ENCODE results near the gene MMP24OS. TPM values are rescaled to one million over a fixed set of nuclear protein-coding genes. Genes with fewer than 3 reads are reported as not detected.

The MMP24OS gene
- total RNA-seq, 1 donor from 2014 or later = 34.0 TPM

- Mint-ChIP-seq H3K4me3 (peak overlapping the region; percentile 98), H3K27ac (ENCODE audit: unreplicated experiment) (peak overlapping the region; percentile 84), H3K9me3 (no peaks in the 10 kb centered on the region), H3K36me3 (ENCODE audit: low read depth) (peaks cover 8% of the 10 kb centered on the region), H3K4me1 (peaks cover 28% of the 10 kb centered on the region), H3K27me3 (ENCODE audit: low read depth) (no peaks in the 10 kb centered on the region)
- no peak for DNase-seq (ENCODE audit: low read depth, low spot score)
- TF ChIP-seq CTCF (conservative IDR thresholded peaks at IDR 0.05) = no peak
These were observed 5.7 kb upstream of the MMP24OS start for GRCh38 chr20:35283441-35284266.

- TF ChIP-seq CTCF (conservative IDR thresholded peaks at IDR 0.05) = no peak
- H3K4me1 Mint-ChIP-seq = peaks cover 38% of the 10 kb centered on the region
- peaks cover 11% of the 10 kb centered on the region for H3K36me3 Mint-ChIP-seq (ENCODE audit: low read depth)
- H3K4me3 Mint-ChIP-seq = peak overlapping the region; percentile 51
- H3K9me3 Mint-ChIP-seq = no peaks in the 10 kb centered on the region
- no peaks in the 10 kb centered on the region for H3K27me3 Mint-ChIP-seq (ENCODE audit: low read depth)
- no peak overlapping the region for H3K27ac Mint-ChIP-seq (ENCODE audit: unreplicated experiment)
- DNase-seq (ENCODE audit: low read depth, low spot score) = no peak
These were observed 3.7 kb upstream of the MMP24OS start for GRCh38 chr20:35281506-35282101.

GRCh38 chr20:35280523-35280922 is 2.6 kb upstream of the MMP24OS start:
- no peak for TF ChIP-seq CTCF (conservative IDR thresholded peaks at IDR 0.05)
- Mint-ChIP-seq H3K36me3 (ENCODE audit: low read depth) (peaks cover 11% of the 10 kb centered on the region), H3K4me3 (peak overlapping the region; percentile 68), H3K27ac (ENCODE audit: unreplicated experiment) (no peak overlapping the region), H3K27me3 (ENCODE audit: low read depth) (no peaks in the 10 kb centered on the region), H3K9me3 (no peaks in the 10 kb centered on the region), H3K4me1 (peaks cover 31% of the 10 kb centered on the region)
- no peak for DNase-seq (ENCODE audit: low read depth, low spot score)

GRCh38 chr20:35279533-35280174 is 1.7 kb upstream of the MMP24OS start:
- H3K9me3 Mint-ChIP-seq = no peaks in the 10 kb centered on the region
- H3K4me3 Mint-ChIP-seq = peak overlapping the region; percentile 68
- no peaks in the 10 kb centered on the region for H3K27me3 Mint-ChIP-seq (ENCODE audit: low read depth)
- peaks cover 24% of the 10 kb centered on the region for H3K4me1 Mint-ChIP-seq
- no peak overlapping the region for H3K27ac Mint-ChIP-seq (ENCODE audit: unreplicated experiment)
- no peak for TF ChIP-seq CTCF (conservative IDR thresholded peaks at IDR 0.05)
- no peak for DNase-seq (ENCODE audit: low read depth, low spot score)
- H3K36me3 Mint-ChIP-seq (ENCODE audit: low read depth) = peaks cover 11% of the 10 kb centered on the region

- H3K9me3 Mint-ChIP-seq = no peaks in the 10 kb centered on the region
- no peak overlapping the region for H3K27ac Mint-ChIP-seq (ENCODE audit: unreplicated experiment)
These were observed 1.1 kb upstream of the MMP24OS start for GRCh38 chr20:35279040-35279439.

More at GRCh38 chr20:35279040-35279439, 1.1 kb upstream of the MMP24OS start:
- DNase-seq (ENCODE audit: low read depth, low spot score) = no peak
- H3K4me3 Mint-ChIP-seq = peak overlapping the region; percentile 68
- H3K27me3 Mint-ChIP-seq (ENCODE audit: low read depth) = no peaks in the 10 kb centered on the region
- TF ChIP-seq CTCF (conservative IDR thresholded peaks at IDR 0.05) = no peak
- H3K36me3 Mint-ChIP-seq (ENCODE audit: low read depth) = peaks cover 11% of the 10 kb centered on the region
- peaks cover 23% of the 10 kb centered on the region for H3K4me1 Mint-ChIP-seq

All from neural crest cell (in vitro differentiated cells).